Skin of body (tissue), 2 donors: ENCODE data around the gene RNF2. TPM values are rescaled to one million over a fixed set of nuclear protein-coding genes. Genes with fewer than 3 reads are reported as not detected.
"Not testable (repeated sequence)": the region's sequence is repeated elsewhere in the genome, so short reads cannot be mapped to it uniquely, and the experiment has no call there.

Source experiments
- DNase-seq: peaks from one replicate; lab custom pipeline; 2025; lab: John Stamatoyannopoulos, UW
- total RNA-seq: library from RNA; depleted of rRNA; stranded (reverse); fragments of >200 nt; gene quantifications from one replicate; pipeline ENCODE4 v1.2.3, GENCODE V29; 2014

Gene RNF2
- total RNA-seq, 1 donor from 2014 or later: 27.5 TPM

DNA sequence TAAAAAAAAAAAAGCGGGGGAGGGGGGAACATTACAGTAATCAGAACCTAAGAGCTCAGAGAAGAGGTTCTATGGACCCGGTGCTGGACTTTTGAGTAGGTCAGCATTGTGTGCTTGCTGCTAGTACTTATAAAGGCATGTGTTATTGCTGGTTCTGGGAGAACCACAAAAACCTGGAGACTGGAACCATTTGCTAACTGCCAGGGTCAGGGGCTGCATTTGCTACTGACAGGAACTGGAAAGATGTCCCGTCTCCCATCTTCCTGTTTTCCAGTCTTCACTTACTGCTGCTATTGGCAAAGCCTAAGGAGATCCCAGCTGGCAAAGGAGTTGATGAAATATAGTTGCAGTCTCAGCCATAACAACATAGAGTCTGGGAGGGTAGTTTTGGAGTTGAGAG, 4.3 kb downstream of the RNF2 start:
- DNase-seq: no peak

DNA sequence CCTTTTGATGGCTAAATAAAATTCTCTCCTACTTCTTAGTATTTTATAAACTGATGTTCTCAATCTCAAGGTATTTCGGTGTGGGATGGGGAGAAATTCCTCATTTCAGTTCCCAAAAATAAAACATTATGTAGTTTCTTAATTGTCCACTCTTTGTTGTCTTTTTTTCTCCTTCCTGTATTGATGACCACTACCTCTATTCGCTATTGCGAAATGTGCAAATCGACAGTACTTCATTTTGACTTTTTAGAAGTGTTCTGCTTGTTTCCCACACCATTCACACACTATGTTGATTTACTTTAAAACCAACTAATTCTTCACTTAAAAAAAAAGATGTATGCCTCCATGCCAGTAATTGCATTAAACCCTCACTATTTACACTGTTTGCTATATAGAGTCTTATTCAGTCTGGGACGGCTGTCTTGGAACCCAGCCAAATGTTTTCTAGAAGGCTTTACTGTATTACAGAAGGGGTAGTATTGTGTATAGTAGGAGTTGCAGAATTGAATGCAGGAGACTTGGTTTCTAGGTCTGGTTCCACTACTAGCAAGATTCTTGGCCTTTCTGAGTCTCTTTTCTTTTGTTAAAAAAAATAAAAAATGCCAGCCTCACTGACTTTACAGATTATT, 5.6 kb downstream of the RNF2 start:
- DNase-seq: no peak

DNA sequence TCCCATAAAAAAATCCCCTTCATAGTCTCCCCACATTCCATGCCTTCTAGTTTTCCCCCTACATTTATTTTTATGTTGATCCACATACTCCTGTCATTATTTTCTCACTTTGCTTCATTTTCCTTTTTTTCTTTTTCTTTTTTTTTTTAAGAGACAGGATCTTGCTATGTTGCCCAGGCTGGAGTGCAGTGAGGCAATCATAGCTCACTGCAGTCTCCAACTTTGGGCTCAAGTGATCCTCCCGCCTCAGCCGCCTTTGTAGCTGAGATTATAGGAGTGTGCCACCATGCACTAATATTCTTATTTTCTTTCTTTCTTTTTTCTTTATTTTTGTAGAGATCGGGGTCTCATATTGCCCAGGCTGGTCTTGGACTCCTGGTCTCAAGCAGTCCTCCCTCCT, 7.8 kb downstream of the RNF2 start:
- no peak for DNase-seq

DNA sequence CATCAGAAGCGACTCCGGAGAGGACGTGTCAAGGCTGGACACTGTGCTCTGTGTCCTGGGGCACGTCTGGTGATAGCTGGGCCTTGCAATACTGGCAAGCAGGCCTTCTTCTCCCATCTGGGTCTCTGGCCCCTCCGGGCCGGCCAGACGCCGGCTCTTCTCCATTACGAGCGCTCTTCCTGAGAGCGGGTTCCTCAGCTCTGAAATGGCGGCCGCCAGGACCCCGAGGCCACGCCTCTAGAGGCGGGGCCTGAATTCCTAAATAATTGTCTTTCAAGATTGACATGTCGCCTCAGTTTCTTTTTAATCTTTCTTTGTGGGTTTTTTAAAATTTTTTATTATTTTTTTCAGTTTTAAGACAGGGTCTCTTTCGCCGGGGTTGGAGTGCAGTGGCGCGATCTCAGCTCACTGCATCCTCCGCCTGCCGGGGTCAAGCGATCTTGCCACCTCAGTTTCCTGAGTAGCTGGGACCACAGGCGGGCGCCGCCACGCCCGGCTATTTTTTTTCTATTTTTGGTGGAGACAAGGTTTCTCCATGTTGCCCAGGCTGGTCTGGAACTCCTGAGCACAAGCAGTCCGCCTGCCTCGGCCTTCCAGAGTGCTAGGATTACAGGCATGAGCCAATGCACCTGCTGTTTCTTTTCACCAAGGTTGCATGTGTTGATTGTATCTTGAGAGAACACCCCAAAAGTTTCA, 9.2 kb downstream of the RNF2 start:
- DNase-seq: no peak

DNA sequence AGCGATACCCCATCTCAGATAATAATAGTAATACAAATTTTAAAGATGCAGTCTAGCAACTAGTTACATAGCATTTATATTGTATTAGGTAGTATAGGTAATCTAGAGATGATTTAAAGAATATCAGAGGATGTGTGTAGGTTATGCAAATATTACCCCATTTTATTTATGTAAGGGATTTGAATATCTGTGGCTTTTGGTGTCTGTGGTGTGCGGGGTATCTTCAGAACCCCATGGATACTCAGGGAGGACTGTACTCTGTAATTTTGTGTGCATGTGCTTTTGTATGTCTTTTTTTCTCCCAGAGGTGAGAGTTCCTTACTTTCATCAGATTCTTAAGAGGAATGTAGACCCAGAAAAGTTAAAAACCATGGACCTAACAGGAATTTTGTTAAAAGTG, 12.8 kb downstream of the RNF2 start:
- no peak for DNase-seq

- no peak for DNase-seq
Measured at GRCh38 chr1:185058876-185059275, 13.5 kb downstream of the RNF2 start.

GRCh38 chr1:185059950-185060571, 14.7 kb downstream of the RNF2 start:
- no peak for DNase-seq

DNA sequence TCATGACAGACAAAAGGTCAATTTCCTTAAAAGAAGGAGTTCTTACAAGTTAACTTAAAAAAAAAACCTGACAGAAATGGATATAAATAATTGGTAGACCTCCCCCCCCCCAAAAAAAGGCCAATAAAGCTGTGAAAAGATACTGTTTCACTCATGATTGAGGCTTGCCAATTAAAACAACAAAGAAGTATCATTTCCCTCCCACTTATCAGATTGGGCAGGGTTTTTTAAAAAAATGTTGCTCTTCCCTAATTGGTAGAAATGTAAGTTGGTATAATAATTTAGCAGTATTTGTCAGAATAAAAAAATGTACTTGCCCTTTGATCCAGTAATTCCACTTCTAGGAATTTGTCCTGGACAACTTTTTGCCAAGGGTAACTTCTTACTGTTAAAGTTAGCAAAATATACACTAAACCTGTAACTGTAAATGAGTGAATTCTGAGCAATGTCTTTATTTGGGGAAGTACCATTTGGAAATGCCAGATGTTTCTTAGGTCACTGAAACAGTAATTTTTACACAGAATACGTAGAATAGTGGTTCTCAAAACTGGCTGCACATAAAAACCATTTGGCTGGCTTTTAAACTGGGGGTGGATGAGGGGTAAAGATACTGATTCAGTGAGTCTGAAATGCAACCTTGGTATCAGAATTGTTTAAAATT, 17.5 kb downstream of the RNF2 start:
- no peak for DNase-seq

- DNase-seq: no peak
Measured at GRCh38 chr1:185063719-185064118, 18.4 kb downstream of the RNF2 start.

GRCh38 chr1:185065006-185065405, 19.6 kb downstream of the RNF2 start:
- not testable (repeated sequence) for DNase-seq

DNA sequence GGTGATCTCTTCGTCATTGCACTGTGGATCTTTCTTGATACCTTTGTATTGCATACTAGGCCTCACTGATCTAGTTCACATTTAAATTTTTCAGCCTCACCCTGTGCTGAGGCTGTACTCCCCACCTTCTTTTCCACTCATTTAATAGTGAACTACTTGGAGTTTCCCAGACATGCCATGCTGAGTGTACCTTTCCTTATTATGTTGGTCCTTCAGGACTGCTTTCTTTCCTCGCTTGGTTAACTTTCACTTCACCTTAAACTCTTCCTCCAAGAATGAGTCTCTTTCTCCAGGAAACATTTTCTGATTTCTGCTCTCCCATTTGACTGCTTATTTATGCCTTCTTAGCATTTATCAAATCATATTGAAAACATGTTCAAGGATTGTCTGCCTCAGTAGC, 20.8 kb downstream of the RNF2 start:
- no peak for DNase-seq

GRCh38 chr1:185068341-185068740, 23.0 kb downstream of the RNF2 start:
- DNase-seq: no peak

GRCh38 chr1:185069202-185069772, 23.9 kb downstream of the RNF2 start:
- DNase-seq: no peak

DNA sequence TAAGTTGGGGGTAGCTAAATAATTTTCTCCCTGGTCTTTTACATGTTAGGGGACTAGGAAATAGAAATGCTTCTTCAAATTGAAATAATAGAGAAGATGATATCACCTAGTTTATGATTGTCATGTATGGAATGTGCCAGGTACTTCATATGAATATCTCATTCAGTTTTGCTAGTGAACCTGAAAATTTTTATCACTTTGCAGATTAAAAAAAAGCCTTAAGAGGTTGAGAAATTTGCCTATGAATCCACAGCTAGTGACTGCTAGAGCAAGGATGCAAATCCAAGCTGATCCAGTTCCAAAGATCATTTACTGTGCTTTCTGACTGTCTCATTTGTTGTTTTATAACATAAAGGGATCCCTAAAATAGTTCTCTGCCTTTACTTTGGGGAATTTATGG, 24.7 kb downstream of the RNF2 start:
- no peak for DNase-seq

DNA sequence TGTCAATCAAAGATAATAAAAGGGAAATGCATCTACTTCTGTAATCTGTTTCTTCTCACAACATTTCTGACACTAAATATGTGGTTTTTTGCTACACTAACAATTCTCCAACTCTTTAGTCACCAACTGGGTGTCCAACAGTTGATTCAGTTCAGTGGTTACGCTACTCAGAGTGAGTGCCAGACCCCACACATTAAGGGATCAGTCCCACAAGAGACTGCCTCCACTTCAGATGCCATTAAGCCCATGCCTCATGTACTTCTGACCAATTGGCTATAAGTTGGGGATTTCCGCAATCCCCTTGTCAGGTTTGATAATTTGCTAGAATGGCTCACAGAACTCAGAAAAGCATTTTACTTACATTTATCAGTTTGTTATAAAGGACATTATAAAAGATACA, 28.4 kb downstream of the RNF2 start:
- no peak for DNase-seq

DNA sequence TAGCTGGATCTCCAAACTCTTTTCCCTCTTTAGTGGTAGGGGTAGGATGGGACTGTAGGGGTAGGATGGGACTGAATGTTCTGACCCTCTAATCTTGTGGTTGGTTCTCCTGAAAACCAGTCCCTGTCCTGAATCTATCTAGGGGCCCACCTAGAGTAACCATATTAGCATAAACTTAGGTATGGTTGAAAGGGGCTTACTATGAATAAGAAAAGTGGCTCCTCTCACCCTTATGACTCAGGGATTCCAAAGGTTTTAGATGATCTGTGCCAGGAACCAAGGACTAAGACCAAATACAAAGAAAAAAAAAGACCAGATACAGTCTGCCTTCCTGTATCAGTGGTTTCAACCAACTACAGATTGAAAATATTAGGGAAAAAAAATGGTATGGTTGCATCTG, 28.9 kb downstream of the RNF2 start:
- no peak for DNase-seq

GRCh38 chr1:185075476-185075875, 30.1 kb downstream of the RNF2 start:
- DNase-seq: no peak

- no peak for DNase-seq
Measured at GRCh38 chr1:185077374-185077773, 32.0 kb downstream of the RNF2 start.

DNA sequence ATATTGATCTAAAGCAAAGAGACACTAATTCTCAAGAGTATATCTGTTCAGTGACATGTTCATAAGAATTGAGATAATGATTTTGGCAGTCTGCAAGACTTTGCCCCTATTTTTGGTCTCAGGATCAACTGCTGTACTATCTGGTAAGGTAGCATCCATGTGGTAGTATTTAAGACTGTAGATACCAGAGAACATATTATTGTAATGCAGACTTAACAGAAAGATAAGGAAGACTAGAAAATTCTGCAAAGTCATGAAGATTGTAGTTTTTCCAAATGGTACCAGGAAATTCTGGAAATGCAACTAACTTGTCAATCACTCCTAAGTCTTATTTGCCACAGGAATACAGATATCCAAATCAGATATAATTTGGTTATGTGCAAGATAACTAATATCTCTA, 35.1 kb downstream of the RNF2 start:
- DNase-seq: no peak

DNA sequence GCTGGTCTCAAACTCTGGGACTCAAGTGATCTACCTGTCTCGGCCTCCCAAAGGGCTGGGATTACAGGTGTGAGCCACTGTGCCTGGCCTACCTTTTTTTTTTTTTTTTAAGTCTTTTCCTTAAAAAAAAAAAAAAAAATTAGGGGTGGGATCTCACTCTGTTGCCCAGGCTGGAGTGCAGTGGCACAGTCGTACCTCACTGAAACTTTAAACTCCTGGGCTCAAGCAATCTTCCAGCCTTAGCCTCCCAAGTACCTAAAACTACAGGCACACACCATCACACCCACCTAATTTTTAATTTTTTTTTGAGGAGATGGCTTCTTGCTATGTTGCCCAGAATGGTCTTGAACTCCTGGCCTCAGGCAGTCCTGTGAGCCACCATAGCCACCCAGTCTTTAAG, 38.5 kb downstream of the RNF2 start:
- DNase-seq: no peak

GRCh38 chr1:185087101-185087500, 41.7 kb downstream of the RNF2 start:
- no peak for DNase-seq

- no peak for DNase-seq
Measured at GRCh38 chr1:185087746-185088145, 42.4 kb downstream of the RNF2 start.
